HepG2 (cell line): Measurements from ENCODE around the gene GTF3C5. TPM values are rescaled to one million over a fixed set of nuclear protein-coding genes. Genes with fewer than 3 reads are reported as not detected.
A peak's percentile ranks its signal among the peaks of the same experiment; 100 is the strongest.

ENCODE experiments used
- ATAC-seq: fragments of 200-7000 bp; cut with Tn5 transposase; 3 replicates; pipeline ENCODE4 v1.9.1; 2020; ENCODE audit warnings: mild to moderate bottlenecking, moderate library complexity
- BruUV-seq: library from RNA; stranded (reverse); fragments of 400-500 nt; replicated peaks from 2 replicates; lab custom pipeline; 2021; lab: Mats Ljungman, UMichigan
- CTCF ChIA-PET: fragments of 300-600 bp; formaldehyde crosslinking; extraction: SDS; loops from one replicate; lab custom pipeline; 2021; ENCODE audit warnings: low total read pairs, inconsistent platforms, low intra/inter-chr PET ratio; lab: Yijun Ruan, JAX
- POLR2A ChIA-PET: fragments of 350-600 bp; sonication (Branson Sonifier 250); formaldehyde crosslinking; loops from one replicate; lab custom pipeline; 2020; ENCODE audit warnings: antibody characterized with exemption, inconsistent platforms; lab: Yijun Ruan, JAX
- DNase-seq: peaks from one replicate; pipeline ENCODE4 v3.0.0-alpha.2; 2015; ENCODE audit warnings: low spot score
- FAIRE-seq: peaks from 3 replicates; lab custom pipeline; 2011; peaks lifted over from hg19 to GRCh38; lab: Jason Lieb, UNC
- H2AFZ ChIP-seq: one replicate; pipeline ENCODE4 v1.6.1; 2011; ENCODE audit warnings: low read length, inconsistent platforms
- H3K27ac ChIP-seq: fragments of 300-600 bp; 3 replicates; pipeline ENCODE4 v1.8.0; 2011; ENCODE audit warnings: mixed run types, mild to moderate bottlenecking, mixed read lengths, low read length, inconsistent platforms; ENCODE audit not compliant: insufficient read depth; ENCODE audit errors: extremely low read length
- H3K27me3 ChIP-seq, 2 experiments: fragments of 200-600 bp in 1 of 2; 2 replicates in 1 of 2; 3 replicates in 1 of 2; pipeline versions ENCODE4 v1.6.0 to v1.8.0; 2011; ENCODE audit warnings: low read length in 2 of 2, mild to moderate bottlenecking in 2 of 2, moderate library complexity in 2 of 2, inconsistent platforms in 1 of 2; ENCODE audit not compliant: insufficient read depth in 2 of 2, control insufficient read depth in 1 of 2
- H3K36me3 ChIP-seq, 2 experiments: fragments of 200-600 bp in 1 of 2; replicated peaks in 1 of 2; 2 replicates in 1 of 2; 3 replicates in 1 of 2; pipeline versions ENCODE4 v1.5.1 to v1.8.0; 2011; ENCODE audit warnings: low read length in 2 of 2, inconsistent platforms in 1 of 2; ENCODE audit not compliant: insufficient read depth in 2 of 2, control insufficient read depth in 1 of 2
- H3K4me1 ChIP-seq: 2 replicates; pipeline ENCODE4 v1.5.1; 2012; ENCODE audit warnings: low read length, inconsistent platforms; ENCODE audit not compliant: insufficient read depth
- H3K4me2 ChIP-seq: 2 replicates; pipeline ENCODE4 v1.6.0; 2011; ENCODE audit warnings: low read depth, low read length, inconsistent platforms
- H3K4me3 ChIP-seq, 3 experiments: fragments of 200-600 bp in 1 of 3; sonication (generic), shearing (Covaris generic) in 1 of 3; replicated peaks in 1 of 3; 2 replicates each; pipeline ENCODE4 v1.5.1; 2011 to 2016; ENCODE audit warnings: low read length in 3 of 3, inconsistent platforms in 2 of 3, low read depth in 2 of 3, mild to moderate bottlenecking in 2 of 3, control low read depth in 1 of 3, mixed read lengths in 1 of 3; ENCODE audit not compliant: insufficient read depth in 1 of 3
- H3K79me2 ChIP-seq: one replicate; pipeline ENCODE4 v1.6.1; 2011; ENCODE audit warnings: low read length, inconsistent platforms; ENCODE audit not compliant: insufficient read depth
- H3K9ac ChIP-seq: 2 replicates; pipeline ENCODE4 v1.6.0; 2011; ENCODE audit warnings: mild to moderate bottlenecking, low read depth, low read length, inconsistent platforms; ENCODE audit not compliant: insufficient read depth
- H3K9me3 ChIP-seq: 2 replicates; pipeline ENCODE4 v1.5.1; 2012; ENCODE audit warnings: mild to moderate bottlenecking, low read length
- H4K20me1 ChIP-seq: 2 replicates; pipeline ENCODE4 v1.6.0; 2011; ENCODE audit warnings: inconsistent platforms, mild to moderate bottlenecking, low read length, moderate library complexity; ENCODE audit not compliant: insufficient read depth
- AGO2 ChIP-seq: fragments of 200-400 bp; formaldehyde crosslinking; optimal IDR thresholded peaks from 2 replicates; pipeline ENCODE3; 2017; ENCODE audit warnings: mild to moderate bottlenecking, low read depth, low read length, moderate library complexity
- EHMT2 ChIP-seq: fragments of 200-600 bp; sonication (generic); IDR thresholded peaks from 2 replicates; pipeline ENCODE4 v1.7.0; 2017; ENCODE audit warnings: antibody characterized with exemption, low read depth, low read length, borderline replicate concordance
- GLI4 ChIP-seq: sonication (generic); formaldehyde crosslinking; IDR thresholded peaks from 2 replicates; pipeline ENCODE4 v1.5.1; 2020; ENCODE audit warnings: missing genetic modification reagents, mild to moderate bottlenecking, moderate library complexity, borderline replicate concordance
- MBD4 ChIP-seq: IDR thresholded peaks from 2 replicates; pipeline ENCODE4 v1.6.1; 2012; ENCODE audit warnings: low read length, inconsistent platforms, borderline replicate concordance
- MIXL1 ChIP-seq: IDR thresholded peaks from 2 replicates; pipeline ENCODE4 v1.6.1; 2016
- ONECUT2 ChIP-seq: sonication (generic); formaldehyde crosslinking; IDR thresholded peaks from 2 replicates; pipeline ENCODE4 v1.4.0; 2020; ENCODE audit warnings: missing genetic modification reagents
- PHF21A ChIP-seq: sonication (generic); formaldehyde crosslinking; IDR thresholded peaks from 2 replicates; pipeline ENCODE4 v1.5.0; 2020; ENCODE audit warnings: mild to moderate bottlenecking, missing genetic modification reagents
- SOX6 ChIP-seq, 2 experiments: fragments of 450-650 bp in 1 of 2; sonication (generic) in 1 of 2; formaldehyde crosslinking in 1 of 2; IDR thresholded peaks; 2 replicates each; pipeline versions ENCODE4 v1.4.0 to v1.6.1; 2017 to 2020; ENCODE audit warnings: antibody characterized with exemption in 1 of 2, mild to moderate bottlenecking in 1 of 2, missing genetic modification reagents in 1 of 2
- ZFP36 ChIP-seq: fragments of 150-350 bp; IDR thresholded peaks from 2 replicates; pipeline ENCODE4 v1.6.1; 2018; ENCODE audit warnings: borderline replicate concordance, low read length, low read depth; ENCODE audit not compliant: partially characterized antibody
- ZMAT3 ChIP-seq: sonication (generic); formaldehyde crosslinking; conservative IDR thresholded peaks from 2 replicates; pipeline ENCODE4 v1.7.0; 2021; ENCODE audit warnings: missing genetic modification reagents
- ZNF292 ChIP-seq: sonication (generic); formaldehyde crosslinking; IDR thresholded peaks from 2 replicates; pipeline ENCODE4 v1.8.1; 2022; ENCODE audit warnings: mild to moderate bottlenecking, low read depth, missing genetic modification reagents, borderline replicate concordance
- ZNF430 ChIP-seq: sonication (generic); formaldehyde crosslinking; IDR thresholded peaks from 2 replicates; pipeline ENCODE4 v1.9.0; 2021; ENCODE audit warnings: mild to moderate bottlenecking, missing genetic modification reagents
- ZNF563 ChIP-seq: sonication (generic); formaldehyde crosslinking; IDR thresholded peaks from 2 replicates; pipeline ENCODE4 v1.8.0; 2022; ENCODE audit warnings: mild to moderate bottlenecking, moderate library complexity, missing genetic modification reagents
- ZSCAN9 ChIP-seq: IDR thresholded peaks from 2 replicates; pipeline ENCODE4 v1.6.1; 2016; ENCODE audit warnings: borderline replicate concordance
- WGBS: methylation state at CpG from one replicate; pipeline ENCODE4 v1.1.6; 2017; ENCODE audit warnings: low lambda C conversion rate; 5-methylcytosine and 5-hydroxymethylcytosine counted together
- in situ Hi-C: cut with HindIII; loops from 2 replicates; pipeline ENCODE4 v1.10.0; 2017; ENCODE audit warnings: low pct_unique_long_range_greater_than_20kb; ENCODE audit not compliant: extremely low pct_ligation_motif_present
- intact Hi-C: fragments of 100-400 bp; cut with micrococcal nuclease; formaldehyde crosslinking; loops from one replicate; pipeline ENCODE4 v1.10.0; 2022; ENCODE audit not compliant: unreplicated experiment
- polyA plus RNA-seq, 8 experiments: library from polyadenylated mRNA; depleted of rRNA in 3 of 8; stranded (reverse) in 7 of 8; unstranded in 1 of 8; fragments of >200 nt; fragmentation: Illumina TruSeq in 4 of 8; extraction: Trizol in 4 of 8; gene quantifications; 2 replicates each; pipeline versions ENCODE4 v1.2.1 to v1.2.3, GENCODE V29; 2011 to 2016; ENCODE audit warnings: low read depth in 4 of 8, missing spikeins in 1 of 8, mixed read lengths in 1 of 8; ENCODE audit not compliant: insufficient read depth in 1 of 8
- total RNA-seq, 5 experiments: library from RNA; depleted of rRNA; stranded (reverse); fragments of >200 nt; fragmentation: Illumina TruSeq; extraction: Trizol; gene quantifications; 2 replicates each; pipeline ENCODE4 v1.2.3, GENCODE V29; 2016; ENCODE audit warnings: low read depth in 1 of 5
- TF ChIP-seq, protein P1 (sequence below): fragments of 450-650 bp; IDR thresholded peaks from 2 replicates; pipeline ENCODE4 v1.6.1; 2017; ENCODE audit warnings: mild to moderate bottlenecking

Gene GTF3C5
- total and polyA plus RNA-seq, 2 of the 13 experiments (the other 11 are each of a cell fraction or from before 2014, with no cell fraction given) = 66.9 to 92.6 TPM

DNA sequence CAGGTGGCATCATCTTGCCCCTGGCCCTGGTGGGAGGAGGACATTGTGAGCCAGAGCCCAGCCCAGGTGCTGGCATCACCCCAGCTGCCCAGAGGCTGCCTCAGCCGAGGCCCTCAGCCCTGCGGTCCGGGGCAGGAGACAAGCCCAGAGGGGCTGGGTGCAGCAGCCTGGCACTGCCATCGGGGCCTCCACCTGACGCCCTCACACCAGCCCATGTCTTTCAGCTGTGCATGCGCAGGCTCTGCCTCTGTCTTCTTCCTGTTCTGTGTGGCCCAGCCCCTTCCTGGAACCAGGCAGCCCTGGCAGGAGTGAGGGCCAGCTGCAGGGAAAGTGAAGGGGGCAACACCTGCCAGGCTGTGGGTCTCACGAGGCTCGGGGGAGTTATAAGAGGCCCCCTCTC lies 26.2 kb downstream of the GTF3C5 start:
- Histone ChIP-seq H3K27ac (no peak overlapping the region), H4K20me1 (no peaks in the 10 kb centered on the region), H3K79me2 (no peaks in the 10 kb centered on the region), H3K27me3 (no peaks in the 10 kb centered on the region), H3K9ac (no peak overlapping the region), H3K4me3 (no peak overlapping the region), H3K36me3 (peaks cover 25 to 49% of the 10 kb centered on the region in 2 experiments; a peak in 4 of 5 replicates), H3K9me3 (no peaks in the 10 kb centered on the region), H3K4me1 (peaks cover 34% of the 10 kb centered on the region), H3K4me2 (no peak overlapping the region), H2AFZ (no peak overlapping the region)
- DNase-seq (no peak), ATAC-seq (no peak), FAIRE-seq (no peak)
- in situ Hi-C loops = no loop called here
- intact Hi-C loops = no loop called here
- POLR2A ChIA-PET = no interaction called here
- BruUV-seq = no TSS peak
- no CpG with 5 or more reads among the region's 8 CpGs for WGBS
- peak; percentile 63 for TF ChIP-seq AGO2
- TF ChIP-seq, protein P1, sequence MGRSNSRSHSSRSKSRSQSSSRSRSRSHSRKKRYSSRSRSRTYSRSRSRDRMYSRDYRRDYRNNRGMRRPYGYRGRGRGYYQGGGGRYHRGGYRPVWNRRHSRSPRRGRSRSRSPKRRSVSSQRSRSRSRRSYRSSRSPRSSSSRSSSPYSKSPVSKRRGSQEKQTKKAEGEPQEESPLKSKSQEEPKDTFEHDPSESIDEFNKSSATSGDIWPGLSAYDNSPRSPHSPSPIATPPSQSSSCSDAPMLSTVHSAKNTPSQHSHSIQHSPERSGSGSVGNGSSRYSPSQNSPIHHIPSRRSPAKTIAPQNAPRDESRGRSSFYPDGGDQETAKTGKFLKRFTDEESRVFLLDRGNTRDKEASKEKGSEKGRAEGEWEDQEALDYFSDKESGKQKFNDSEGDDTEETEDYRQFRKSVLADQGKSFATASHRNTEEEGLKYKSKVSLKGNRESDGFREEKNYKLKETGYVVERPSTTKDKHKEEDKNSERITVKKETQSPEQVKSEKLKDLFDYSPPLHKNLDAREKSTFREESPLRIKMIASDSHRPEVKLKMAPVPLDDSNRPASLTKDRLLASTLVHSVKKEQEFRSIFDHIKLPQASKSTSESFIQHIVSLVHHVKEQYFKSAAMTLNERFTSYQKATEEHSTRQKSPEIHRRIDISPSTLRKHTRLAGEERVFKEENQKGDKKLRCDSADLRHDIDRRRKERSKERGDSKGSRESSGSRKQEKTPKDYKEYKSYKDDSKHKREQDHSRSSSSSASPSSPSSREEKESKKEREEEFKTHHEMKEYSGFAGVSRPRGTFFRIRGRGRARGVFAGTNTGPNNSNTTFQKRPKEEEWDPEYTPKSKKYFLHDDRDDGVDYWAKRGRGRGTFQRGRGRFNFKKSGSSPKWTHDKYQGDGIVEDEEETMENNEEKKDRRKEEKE = no peak
- CTCF ChIA-PET = no interaction called here

DNA sequence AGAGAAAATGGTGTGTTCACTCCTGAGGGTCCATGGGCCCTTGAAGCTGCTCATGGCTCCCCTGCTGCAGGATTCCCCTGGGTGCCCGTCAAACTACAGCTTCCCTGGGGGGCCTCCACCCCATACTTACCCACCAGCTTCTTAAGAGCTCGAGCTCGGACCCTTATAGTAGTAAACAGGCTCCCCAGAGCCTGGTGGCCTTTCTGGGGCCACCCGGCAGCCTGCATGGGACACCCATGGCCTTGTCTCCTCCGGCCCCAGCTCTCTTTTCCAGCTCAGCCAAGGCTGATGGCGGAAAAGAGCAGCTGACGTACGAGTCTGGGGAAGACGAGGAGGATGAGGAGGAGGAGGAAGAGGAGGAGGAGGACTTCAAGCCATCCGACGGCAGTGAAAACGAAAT lies 26.8 kb downstream of the GTF3C5 start:
- POLR2A ChIA-PET = no interaction called here
- H3K4me3 ChIP-seq = no peak overlapping the region
- no TSS peak for BruUV-seq

More for the DNA sequence above, 26.8 kb downstream of the GTF3C5 start:
- intact Hi-C loops (no loop called here), in situ Hi-C loops (no loop called here)
- H3K4me2 ChIP-seq = no peak overlapping the region
- no peak overlapping the region for H2AFZ ChIP-seq
- H3K4me1 ChIP-seq = peaks cover 34% of the 10 kb centered on the region
- H3K79me2 ChIP-seq = no peaks in the 10 kb centered on the region
- peaks cover 24 to 43% of the 10 kb centered on the region in 2 experiments; a peak in 4 of 5 replicates for H3K36me3 ChIP-seq
- FAIRE-seq (no peak), ATAC-seq (no peak), DNase-seq (no peak)
- TF ChIP-seq SOX6 (IDR thresholded peaks at IDR 0.05) = no peak
- TF ChIP-seq SOX6 (CRISPR knock-in tag; IDR thresholded peaks at IDR 0.05) = no peak
- no peak for TF ChIP-seq ZSCAN9 (CRISPR knock-in tag)
- TF ChIP-seq ZMAT3 (CRISPR knock-in tag) = no peak
- TF ChIP-seq ONECUT2 = no peak
- no peak for TF ChIP-seq GLI4 (CRISPR knock-in tag)
- no peak for TF ChIP-seq EHMT2
- TF ChIP-seq ZNF563 (CRISPR knock-in tag) = no peak
- no peak for TF ChIP-seq MIXL1 (CRISPR knock-in tag)
- no peak for TF ChIP-seq PHF21A (CRISPR knock-in tag)
- no peak for TF ChIP-seq ZNF292 (CRISPR knock-in tag)
- TF ChIP-seq ZFP36 = no peak
- no peak for TF ChIP-seq MBD4
- no peak for TF ChIP-seq ZNF430
- H3K27ac ChIP-seq = no peak overlapping the region
- no peak overlapping the region for H3K9ac ChIP-seq
- no peaks in the 10 kb centered on the region for H3K27me3 ChIP-seq
- CTCF ChIA-PET = no interaction called here
- no peaks in the 10 kb centered on the region for H4K20me1 ChIP-seq
- H3K9me3 ChIP-seq = no peaks in the 10 kb centered on the region
- 95% methylated on average over 12 of the region's 12 CpGs for WGBS
